ENCODE measurements around the gene RFTN2.
"Not testable (repeated sequence)": the region's sequence is repeated elsewhere in the genome, so short reads cannot be mapped to it uniquely, and the experiment has no call there.

DNA sequence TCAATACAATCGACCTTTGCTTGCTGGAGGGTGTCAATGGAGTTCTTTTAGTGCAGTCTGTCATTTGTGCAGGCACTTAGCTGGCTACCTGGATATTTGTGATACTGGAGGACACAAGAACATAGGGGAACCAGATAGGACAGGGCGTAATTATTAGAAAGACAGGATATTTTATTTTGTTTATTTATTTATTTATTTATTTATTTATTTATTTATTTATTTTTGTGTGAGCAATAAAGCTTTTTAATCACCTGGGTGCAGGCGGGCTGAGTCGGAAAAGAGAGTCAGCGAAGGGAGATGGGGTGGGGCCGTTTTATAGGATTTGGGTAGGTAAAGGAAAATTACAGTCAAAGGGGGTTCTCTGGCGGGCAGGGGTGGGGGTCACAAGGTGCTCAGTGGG, 33.8 kb upstream of the RFTN2 start:
- not testable (repeated sequence) for TF ChIP-seq TEAD4 (IDR thresholded peaks at IDR 0.05; ENCODE audit: borderline replicate concordance, insufficient read depth); POLR2AphosphoS5 (IDR thresholded peaks at IDR 0.05; ENCODE audit: low read depth, low read length); YY1 (IDR thresholded peaks at IDR 0.05; ENCODE audit: low read depth); SIN3A (IDR thresholded peaks at IDR 0.05; ENCODE audit: borderline replicate concordance, low read depth, low read length); EZH2phosphoT487 (IDR thresholded peaks at IDR 0.05; ENCODE audit: borderline replicate concordance, low read depth); TAF1 (IDR thresholded peaks at IDR 0.05; ENCODE audit: borderline replicate concordance, low read depth, low read length); RFX5 (IDR thresholded peaks at IDR 0.05; ENCODE audit: low read length)
- TF ChIP-seq, protein P1, sequence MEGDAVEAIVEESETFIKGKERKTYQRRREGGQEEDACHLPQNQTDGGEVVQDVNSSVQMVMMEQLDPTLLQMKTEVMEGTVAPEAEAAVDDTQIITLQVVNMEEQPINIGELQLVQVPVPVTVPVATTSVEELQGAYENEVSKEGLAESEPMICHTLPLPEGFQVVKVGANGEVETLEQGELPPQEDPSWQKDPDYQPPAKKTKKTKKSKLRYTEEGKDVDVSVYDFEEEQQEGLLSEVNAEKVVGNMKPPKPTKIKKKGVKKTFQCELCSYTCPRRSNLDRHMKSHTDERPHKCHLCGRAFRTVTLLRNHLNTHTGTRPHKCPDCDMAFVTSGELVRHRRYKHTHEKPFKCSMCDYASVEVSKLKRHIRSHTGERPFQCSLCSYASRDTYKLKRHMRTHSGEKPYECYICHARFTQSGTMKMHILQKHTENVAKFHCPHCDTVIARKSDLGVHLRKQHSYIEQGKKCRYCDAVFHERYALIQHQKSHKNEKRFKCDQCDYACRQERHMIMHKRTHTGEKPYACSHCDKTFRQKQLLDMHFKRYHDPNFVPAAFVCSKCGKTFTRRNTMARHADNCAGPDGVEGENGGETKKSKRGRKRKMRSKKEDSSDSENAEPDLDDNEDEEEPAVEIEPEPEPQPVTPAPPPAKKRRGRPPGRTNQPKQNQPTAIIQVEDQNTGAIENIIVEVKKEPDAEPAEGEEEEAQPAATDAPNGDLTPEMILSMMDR (IDR thresholded peaks at IDR 0.05), result not testable (repeated sequence)
- TF ChIP-seq, protein P2, sequence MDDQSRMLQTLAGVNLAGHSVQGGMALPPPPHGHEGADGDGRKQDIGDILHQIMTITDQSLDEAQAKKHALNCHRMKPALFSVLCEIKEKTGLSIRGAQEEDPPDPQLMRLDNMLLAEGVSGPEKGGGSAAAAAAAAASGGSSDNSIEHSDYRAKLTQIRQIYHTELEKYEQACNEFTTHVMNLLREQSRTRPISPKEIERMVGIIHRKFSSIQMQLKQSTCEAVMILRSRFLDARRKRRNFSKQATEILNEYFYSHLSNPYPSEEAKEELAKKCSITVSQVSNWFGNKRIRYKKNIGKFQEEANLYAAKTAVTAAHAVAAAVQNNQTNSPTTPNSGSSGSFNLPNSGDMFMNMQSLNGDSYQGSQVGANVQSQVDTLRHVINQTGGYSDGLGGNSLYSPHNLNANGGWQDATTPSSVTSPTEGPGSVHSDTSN (IDR thresholded peaks at IDR 0.05), result not testable (repeated sequence)
- TF ChIP-seq, protein P3, sequence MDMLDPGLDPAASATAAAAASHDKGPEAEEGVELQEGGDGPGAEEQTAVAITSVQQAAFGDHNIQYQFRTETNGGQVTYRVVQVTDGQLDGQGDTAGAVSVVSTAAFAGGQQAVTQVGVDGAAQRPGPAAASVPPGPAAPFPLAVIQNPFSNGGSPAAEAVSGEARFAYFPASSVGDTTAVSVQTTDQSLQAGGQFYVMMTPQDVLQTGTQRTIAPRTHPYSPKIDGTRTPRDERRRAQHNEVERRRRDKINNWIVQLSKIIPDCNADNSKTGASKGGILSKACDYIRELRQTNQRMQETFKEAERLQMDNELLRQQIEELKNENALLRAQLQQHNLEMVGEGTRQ (IDR thresholded peaks at IDR 0.05; ENCODE audit: borderline replicate concordance, low read depth, low read length), result not testable (repeated sequence)

Data from SK-N-SH (cell line).